ENCODE data around the gene EXOSC1.

Gene EXOSC1

DNA sequence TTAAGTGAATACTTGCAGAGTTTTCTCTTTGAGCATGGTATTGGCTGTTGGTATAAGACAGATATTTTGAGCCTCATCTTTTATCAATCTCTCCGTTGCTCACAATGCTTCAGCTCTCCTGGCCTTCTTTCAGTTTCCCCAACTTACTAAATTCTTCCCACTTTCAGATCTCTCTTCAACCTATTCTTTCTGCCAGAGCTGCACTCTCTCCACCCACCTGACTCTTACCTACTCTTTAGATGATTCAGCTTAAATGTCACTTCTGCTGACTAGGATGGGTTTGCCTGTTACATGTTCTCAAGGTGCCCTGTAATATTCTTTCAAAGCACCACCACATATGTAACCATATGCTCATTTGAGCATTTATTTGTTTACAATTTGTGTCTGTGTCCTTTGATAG, 1.6 kb downstream of the EXOSC1 start:
- no peaks in the 10 kb centered on the region for H3K27me3 ChIP-seq (ENCODE audit: control insufficient read depth in 5 of 5, insufficient read depth in 4 of 5, low read length in 5 of 5)
- H3K36me3 ChIP-seq (ENCODE audit: control insufficient read depth in 5 of 5, insufficient read depth in 5 of 5, low read length in 5 of 5): peaks cover 0 to 18% (median 11%) of the 10 kb centered on the region in 5 donors
- H3K4me3 ChIP-seq (ENCODE audit: low read depth in 1 of 5, low read length in 5 of 5): no peak overlapping the region
- H3K27ac ChIP-seq (ENCODE audit: low read depth, low read length): no peak overlapping the region
- no peak overlapping the region for H3K9ac ChIP-seq (ENCODE audit: low read length in 5 of 5)
- H3K9me3 ChIP-seq (ENCODE audit: control insufficient read depth in 5 of 5, low read length in 5 of 5): no peaks in the 10 kb centered on the region
- H3K4me1 ChIP-seq (ENCODE audit: control insufficient read depth in 5 of 5, insufficient read depth in 5 of 5, low read length in 5 of 5): peaks cover 3 to 32% (median 27%) of the 10 kb centered on the region in 5 donors

DNA sequence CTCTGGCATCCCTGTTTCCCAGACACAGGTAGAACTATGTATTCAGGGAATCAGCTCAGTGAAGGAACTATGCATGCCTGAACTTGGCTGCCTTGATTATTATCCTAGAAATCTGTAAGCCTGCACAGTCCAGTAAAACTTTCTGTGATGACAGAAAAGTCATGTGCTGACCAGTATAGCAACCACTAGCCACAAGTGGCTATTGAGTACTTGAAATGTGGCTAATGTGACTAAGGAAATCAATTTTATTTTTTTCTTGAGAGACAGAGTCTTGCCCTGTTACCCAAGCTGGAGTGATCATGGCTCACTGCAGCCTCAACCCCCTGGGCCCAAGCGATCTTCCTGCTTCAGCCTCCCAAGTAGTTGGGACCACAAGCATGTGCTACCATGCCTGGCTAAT, 3.5 kb downstream of the EXOSC1 start:
- Histone ChIP-seq H3K9ac (ENCODE audit: low read length in 5 of 5) (no peak overlapping the region), H3K4me1 (ENCODE audit: control insufficient read depth in 5 of 5, insufficient read depth in 5 of 5, low read length in 5 of 5) (peaks cover 2 to 26% (median 24%) of the 10 kb centered on the region in 5 donors), H3K9me3 (ENCODE audit: control insufficient read depth in 5 of 5, low read length in 5 of 5) (no peaks in the 10 kb centered on the region), H3K36me3 (ENCODE audit: control insufficient read depth in 5 of 5, insufficient read depth in 5 of 5, low read length in 5 of 5) (peaks cover 0 to 37% (median 25%) of the 10 kb centered on the region in 5 donors), H3K4me3 (ENCODE audit: low read depth in 1 of 5, low read length in 5 of 5) (no peak overlapping the region), H3K27ac (ENCODE audit: low read depth, low read length) (no peak overlapping the region), H3K27me3 (ENCODE audit: control insufficient read depth in 5 of 5, insufficient read depth in 4 of 5, low read length in 5 of 5) (no peaks in the 10 kb centered on the region)

DNA sequence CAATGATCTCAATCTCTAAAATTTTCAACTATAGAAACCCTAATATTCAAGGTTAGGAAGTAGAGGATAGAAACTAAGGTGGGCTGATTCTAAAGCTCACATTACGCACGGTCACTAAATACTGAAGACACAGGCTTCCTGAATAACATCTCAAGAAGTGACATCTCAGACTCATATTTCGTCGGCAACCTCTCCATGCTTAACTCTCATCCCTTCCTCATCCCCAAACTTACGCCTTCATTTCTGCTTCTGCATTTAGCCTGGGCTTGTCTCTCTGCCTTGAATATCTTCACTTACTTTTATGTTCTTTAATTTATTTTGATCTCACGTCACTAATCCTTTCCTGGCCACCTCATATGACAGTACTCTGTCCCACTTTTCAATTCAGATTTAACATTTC, 10.6 kb downstream of the EXOSC1 start:
- no peaks in the 10 kb centered on the region for H3K4me1 ChIP-seq (ENCODE audit: control insufficient read depth in 5 of 5, insufficient read depth in 5 of 5, low read length in 5 of 5)
- no peaks in the 10 kb centered on the region for H3K9me3 ChIP-seq (ENCODE audit: control insufficient read depth in 5 of 5, low read length in 5 of 5)
- H3K36me3 ChIP-seq (ENCODE audit: control insufficient read depth in 5 of 5, insufficient read depth in 5 of 5, low read length in 5 of 5): peaks cover 13 to 83% (median 69%) of the 10 kb centered on the region in 5 donors
- H3K27ac ChIP-seq (ENCODE audit: low read depth, low read length): no peak overlapping the region
- H3K27me3 ChIP-seq (ENCODE audit: control insufficient read depth in 5 of 5, insufficient read depth in 4 of 5, low read length in 5 of 5): no peaks in the 10 kb centered on the region
- H3K4me3 ChIP-seq (ENCODE audit: low read depth in 1 of 5, low read length in 5 of 5): no peak overlapping the region
- no peak overlapping the region for H3K9ac ChIP-seq (ENCODE audit: low read length in 5 of 5)

DNA sequence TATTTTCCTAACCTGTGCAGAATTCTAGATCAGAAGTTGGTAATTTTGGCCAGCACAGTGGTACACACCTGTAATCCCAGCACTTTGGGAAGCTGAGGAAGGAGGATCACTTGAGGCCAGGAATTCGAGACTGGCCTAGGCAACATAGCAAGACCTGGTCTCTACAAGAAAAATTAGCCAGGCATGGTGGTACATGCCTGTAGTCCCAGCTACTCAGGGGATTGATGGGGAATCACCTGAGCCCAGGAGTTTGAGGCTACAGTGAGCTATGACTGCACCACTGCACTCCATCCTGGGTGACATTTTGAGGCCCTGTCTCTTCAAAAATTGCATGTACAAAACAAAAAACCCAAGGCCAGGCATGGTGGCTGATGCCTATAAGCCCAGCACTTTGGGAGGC, 11.2 kb downstream of the EXOSC1 start:
- Histone ChIP-seq H3K27me3 (ENCODE audit: control insufficient read depth in 5 of 5, insufficient read depth in 4 of 5, low read length in 5 of 5) (no peaks in the 10 kb centered on the region), H3K9me3 (ENCODE audit: control insufficient read depth in 5 of 5, low read length in 5 of 5) (no peaks in the 10 kb centered on the region), H3K36me3 (ENCODE audit: control insufficient read depth in 5 of 5, insufficient read depth in 5 of 5, low read length in 5 of 5) (peaks cover 13 to 81% (median 67%) of the 10 kb centered on the region in 5 donors), H3K4me1 (ENCODE audit: control insufficient read depth in 5 of 5, insufficient read depth in 5 of 5, low read length in 5 of 5) (no peaks in the 10 kb centered on the region), H3K9ac (ENCODE audit: low read length in 5 of 5) (no peak overlapping the region), H3K27ac (ENCODE audit: low read depth, low read length) (no peak overlapping the region), H3K4me3 (ENCODE audit: low read depth in 1 of 5, low read length in 5 of 5) (no peak overlapping the region)

DNA sequence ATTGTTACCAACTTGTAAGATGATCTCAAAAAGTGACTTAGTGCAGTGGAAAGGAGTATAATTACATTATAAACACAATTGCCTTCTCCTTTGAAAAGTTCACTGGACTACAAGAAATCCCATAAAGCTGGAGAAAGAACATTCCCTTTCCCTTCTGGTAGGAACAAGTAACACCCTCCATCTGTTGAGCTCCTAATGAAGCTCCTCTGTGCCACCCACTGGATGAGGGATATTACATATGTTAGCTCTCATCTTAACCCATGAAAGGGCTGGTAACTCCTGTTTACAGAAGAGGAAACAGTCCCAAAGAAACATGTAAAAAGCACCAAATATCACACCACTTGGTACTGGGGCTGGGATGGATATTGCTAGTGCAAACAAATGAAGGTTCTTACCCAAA, 11.8 kb downstream of the EXOSC1 start:
- Histone ChIP-seq H3K27ac (ENCODE audit: low read depth, low read length) (no peak overlapping the region), H3K36me3 (ENCODE audit: control insufficient read depth in 5 of 5, insufficient read depth in 5 of 5, low read length in 5 of 5) (peaks cover 13 to 79% (median 63%) of the 10 kb centered on the region in 5 donors)

DNA sequence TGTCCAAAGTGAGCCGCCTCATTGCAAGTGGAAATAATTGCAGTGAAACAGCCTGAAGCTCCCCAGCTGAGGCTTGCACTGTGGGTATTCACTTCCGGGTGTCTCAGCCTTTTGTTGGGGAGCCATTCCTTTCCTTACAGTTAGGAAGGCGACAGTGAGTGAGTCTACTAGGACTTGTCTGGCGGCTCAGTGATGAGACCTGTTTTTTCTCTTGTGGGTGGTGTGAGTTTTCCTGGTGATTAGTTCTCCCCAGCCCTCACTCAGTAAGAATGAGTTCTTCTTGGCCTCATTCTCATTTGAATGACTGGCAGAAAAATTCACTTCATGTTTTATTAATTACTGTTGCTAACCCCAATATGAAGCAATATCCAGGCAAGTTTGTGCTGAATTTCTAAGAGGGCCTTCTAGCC, 17.2 kb downstream of the EXOSC1 start:
- H3K4me1 ChIP-seq (ENCODE audit: control insufficient read depth in 5 of 5, insufficient read depth in 5 of 5, low read length in 5 of 5): peaks cover 11 to 38% (median 33%) of the 10 kb centered on the region in 5 donors
- H3K27ac ChIP-seq (ENCODE audit: low read depth, low read length): peak overlapping the region; percentile 33
- peaks cover 8 to 28% (median 26%) of the 10 kb centered on the region in 5 donors for H3K36me3 ChIP-seq (ENCODE audit: control insufficient read depth in 5 of 5, insufficient read depth in 5 of 5, low read length in 5 of 5)
- H3K4me3 ChIP-seq (ENCODE audit: low read depth in 1 of 5, low read length in 5 of 5): no peak overlapping the region
- H3K9me3 ChIP-seq (ENCODE audit: control insufficient read depth in 5 of 5, low read length in 5 of 5): no peaks in the 10 kb centered on the region
- peak overlapping the region in 2 of 5 donors; percentile 48 to 56 for H3K9ac ChIP-seq (ENCODE audit: low read length in 5 of 5)
- H3K27me3 ChIP-seq (ENCODE audit: control insufficient read depth in 5 of 5, insufficient read depth in 4 of 5, low read length in 5 of 5): no peaks in the 10 kb centered on the region

More for the DNA sequence above, 11.8 kb downstream of the EXOSC1 start:
- Histone ChIP-seq H3K9me3 (ENCODE audit: control insufficient read depth in 5 of 5, low read length in 5 of 5) (no peaks in the 10 kb centered on the region), H3K9ac (ENCODE audit: low read length in 5 of 5) (no peak overlapping the region), H3K27me3 (ENCODE audit: control insufficient read depth in 5 of 5, insufficient read depth in 4 of 5, low read length in 5 of 5) (no peaks in the 10 kb centered on the region), H3K4me1 (ENCODE audit: control insufficient read depth in 5 of 5, insufficient read depth in 5 of 5, low read length in 5 of 5) (no peaks in the 10 kb centered on the region), H3K4me3 (ENCODE audit: low read depth in 1 of 5, low read length in 5 of 5) (no peak overlapping the region)

DNA sequence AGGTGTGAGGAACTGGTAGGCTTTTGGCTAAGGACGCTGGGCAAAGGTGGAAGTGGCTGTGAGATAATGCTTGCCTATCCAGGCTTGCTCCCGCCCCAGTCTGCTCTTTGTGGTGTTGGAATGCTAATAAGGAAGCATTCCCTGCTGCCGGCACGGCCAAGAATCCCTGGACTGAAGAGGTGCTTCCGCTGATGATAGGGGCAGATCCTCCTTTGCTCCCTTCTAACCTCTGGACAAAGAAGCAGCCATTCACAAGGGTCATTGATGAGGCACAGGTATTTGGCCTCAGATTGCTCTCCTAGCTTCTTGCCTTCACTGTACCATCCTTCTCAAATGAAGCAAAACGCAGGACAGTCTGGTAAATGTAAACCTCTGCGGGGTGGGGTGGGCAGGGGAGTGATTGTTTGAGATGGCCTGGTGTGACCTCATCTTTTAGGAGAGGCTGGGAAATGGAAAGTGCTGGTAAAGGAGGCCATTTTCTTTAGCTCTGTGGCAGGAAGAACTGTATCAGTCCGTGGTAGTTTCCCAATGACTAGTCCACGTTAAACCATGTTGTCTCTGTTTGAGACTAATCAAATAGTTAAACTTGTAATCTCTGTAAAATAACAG, 18.1 kb downstream of the EXOSC1 start:
- H3K4me3 ChIP-seq (ENCODE audit: low read depth in 1 of 5, low read length in 5 of 5): peak overlapping the region; percentile 64 to 97 (median 91)
- peaks cover 8 to 24% (median 22%) of the 10 kb centered on the region in 5 donors for H3K36me3 ChIP-seq (ENCODE audit: control insufficient read depth in 5 of 5, insufficient read depth in 5 of 5, low read length in 5 of 5)
- peak overlapping the region in 3 of 5 donors; percentile 30 to 71 (median 51) for H3K9ac ChIP-seq (ENCODE audit: low read length in 5 of 5)
- peak overlapping the region; percentile 57 for H3K27ac ChIP-seq (ENCODE audit: low read depth, low read length)
- no peaks in the 10 kb centered on the region for H3K9me3 ChIP-seq (ENCODE audit: control insufficient read depth in 5 of 5, low read length in 5 of 5)
- no peaks in the 10 kb centered on the region for H3K27me3 ChIP-seq (ENCODE audit: control insufficient read depth in 5 of 5, insufficient read depth in 4 of 5, low read length in 5 of 5)
- H3K4me1 ChIP-seq (ENCODE audit: control insufficient read depth in 5 of 5, insufficient read depth in 5 of 5, low read length in 5 of 5): peaks cover 11 to 38% (median 33%) of the 10 kb centered on the region in 5 donors

DNA sequence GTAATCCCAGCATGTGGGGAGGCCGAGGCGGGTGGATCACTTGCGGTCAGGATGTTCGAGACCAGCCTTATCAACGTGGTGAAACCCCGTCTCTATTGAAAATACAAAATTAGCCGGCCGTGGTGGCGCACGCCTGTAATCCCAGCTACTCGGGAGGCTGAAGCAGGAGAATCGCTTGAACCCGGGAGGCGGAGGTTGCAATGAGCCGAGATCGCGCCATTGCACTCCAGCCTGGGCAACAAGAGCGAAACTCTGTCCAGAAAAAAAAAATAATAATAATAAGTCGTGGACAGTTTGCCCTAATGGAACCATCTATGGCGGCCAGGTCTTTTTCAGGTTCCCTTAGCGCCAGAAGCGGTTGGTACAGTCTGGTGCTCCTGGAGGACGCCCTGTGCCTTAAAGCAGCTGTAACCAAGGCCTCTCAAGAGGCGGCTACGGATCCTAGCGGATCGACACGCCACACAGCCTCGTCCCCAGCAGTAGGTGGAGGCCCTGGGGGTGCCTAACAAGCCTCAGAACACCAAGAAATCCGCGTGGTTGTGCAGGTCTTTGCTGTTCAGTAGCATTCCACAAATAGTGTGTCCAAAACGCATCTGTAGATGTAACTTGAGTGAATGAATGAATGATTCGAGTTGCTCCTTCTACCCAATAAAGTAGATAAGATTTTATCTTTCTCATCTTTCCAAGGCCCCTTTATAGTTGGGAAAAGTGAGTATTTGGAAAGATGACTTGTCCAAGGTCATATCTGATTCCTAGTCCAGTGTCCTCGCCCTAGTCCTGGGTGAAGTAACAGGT, 18.8 kb downstream of the EXOSC1 start:
- H3K27me3 ChIP-seq (ENCODE audit: control insufficient read depth in 5 of 5, insufficient read depth in 4 of 5, low read length in 5 of 5): no peaks in the 10 kb centered on the region
- no peaks in the 10 kb centered on the region for H3K9me3 ChIP-seq (ENCODE audit: control insufficient read depth in 5 of 5, low read length in 5 of 5)
- peaks cover 8 to 20% (median 19%) of the 10 kb centered on the region in 5 donors for H3K36me3 ChIP-seq (ENCODE audit: control insufficient read depth in 5 of 5, insufficient read depth in 5 of 5, low read length in 5 of 5)
- peak overlapping the region; percentile 69 for H3K27ac ChIP-seq (ENCODE audit: low read depth, low read length)
- peaks cover 11 to 38% (median 33%) of the 10 kb centered on the region in 5 donors for H3K4me1 ChIP-seq (ENCODE audit: control insufficient read depth in 5 of 5, insufficient read depth in 5 of 5, low read length in 5 of 5)
- H3K4me3 ChIP-seq (ENCODE audit: low read depth in 1 of 5, low read length in 5 of 5): peak overlapping the region; percentile 64 to 97 (median 91)
- H3K9ac ChIP-seq (ENCODE audit: low read length in 5 of 5): peak overlapping the region in 4 of 5 donors; percentile 74 to 88 (median 86)

DNA sequence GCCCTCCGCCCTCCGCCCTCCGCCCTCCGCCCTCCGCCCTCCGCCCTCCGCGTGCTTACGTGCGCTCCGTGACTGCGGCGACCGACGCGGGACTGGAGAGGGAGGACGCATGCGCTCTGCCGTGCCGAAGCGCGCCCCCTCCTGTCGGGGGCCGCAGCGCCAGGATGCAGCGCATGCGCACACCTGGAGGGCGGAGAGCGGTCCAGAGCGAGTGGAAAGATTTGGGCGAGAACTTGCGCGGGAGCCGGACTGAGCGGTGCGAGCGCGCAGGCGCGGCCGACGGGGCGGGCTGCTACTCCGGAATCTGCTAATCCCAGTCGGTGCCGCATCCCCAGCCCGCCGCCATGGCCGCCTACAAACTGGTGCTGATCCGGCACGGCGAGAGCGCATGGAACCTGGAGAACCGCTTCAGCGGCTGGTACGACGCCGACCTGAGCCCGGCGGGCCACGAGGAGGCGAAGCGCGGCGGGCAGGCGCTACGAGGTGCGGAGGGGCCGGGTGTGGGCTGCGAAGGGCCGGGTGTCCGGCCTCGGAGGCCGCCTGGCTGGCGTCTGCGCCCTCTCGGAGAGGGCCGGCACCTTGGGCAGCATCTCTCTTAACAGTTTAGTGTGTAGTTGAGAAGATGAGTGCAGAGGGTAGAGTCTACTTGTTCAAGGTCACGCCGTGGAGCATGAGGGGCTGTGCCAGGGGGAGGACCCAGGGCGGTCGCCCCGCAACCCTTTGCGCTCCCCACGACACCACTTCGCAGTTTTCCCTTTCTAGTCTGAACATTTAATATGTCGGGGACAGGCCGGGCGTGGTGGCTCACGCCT, 19.6 kb downstream of the EXOSC1 start, which contains the start of gene PGAM1:
PGAM1 (plus strand) TSS at position 228 of the 812 bp plus-strand sequence; CDS start at position 345, 117 bp downstream.
- H3K27ac ChIP-seq (ENCODE audit: low read depth, low read length): peak within 1 kb of the TSS; percentile 84

More for the DNA sequence above, 19.6 kb downstream of the EXOSC1 start, which contains the start of gene PGAM1:
- Histone ChIP-seq H3K4me1 (ENCODE audit: control insufficient read depth in 5 of 5, insufficient read depth in 5 of 5, low read length in 5 of 5) (peaks cover 11 to 38% (median 33%) of the 10 kb centered on the region in 5 donors), H3K4me3 (ENCODE audit: low read depth in 1 of 5, low read length in 5 of 5) (peak within 1 kb of the TSS; percentile 83 to 97 (median 91)), H3K36me3 (ENCODE audit: control insufficient read depth in 5 of 5, insufficient read depth in 5 of 5, low read length in 5 of 5) (peaks cover 6 to 12% (median 11%) of the 10 kb centered on the region in 5 donors), H3K9me3 (ENCODE audit: control insufficient read depth in 5 of 5, low read length in 5 of 5) (no peaks in the 10 kb centered on the region), H3K27me3 (ENCODE audit: control insufficient read depth in 5 of 5, insufficient read depth in 4 of 5, low read length in 5 of 5) (no peaks in the 10 kb centered on the region), H3K9ac (ENCODE audit: low read length in 5 of 5) (peak within 1 kb of the TSS; percentile 76 to 88 (median 86))
